ENCODE data around the gene ACOXL. TPM values are rescaled to one million over a fixed set of nuclear protein-coding genes. Genes with fewer than 3 reads are reported as not detected.

Gene ACOXL
- total and polyA plus RNA-seq, 9 donors = 0.08 to 0.56 (median 0.19) TPM

GRCh38 chr2:110863726-110864125, 131.4 kb downstream of the ACOXL start:
- Histone ChIP-seq H3K4me1 (ENCODE audit: control insufficient read depth, insufficient read depth, low read length) (peaks cover 12% of the 10 kb centered on the region), H3K36me3 (ENCODE audit: control insufficient read depth, insufficient read depth, low read length) (no peaks in the 10 kb centered on the region), H3K4me3 (ENCODE audit: low read length) (no peak overlapping the region), H3K27ac (ENCODE audit: low read length) (no peak overlapping the region), H3K27me3 (ENCODE audit: control insufficient read depth, insufficient read depth, low read length) (peaks cover 13% of the 10 kb centered on the region), H3K9me3 (replicated peaks; ENCODE audit: control insufficient read depth, low read depth, low read length) (no peaks in the 10 kb centered on the region)
- no CpG with 5 or more reads among the region's 2 CpGs for WGBS (ENCODE audit: insufficient coverage)
- no peak for DNase-seq

DNA sequence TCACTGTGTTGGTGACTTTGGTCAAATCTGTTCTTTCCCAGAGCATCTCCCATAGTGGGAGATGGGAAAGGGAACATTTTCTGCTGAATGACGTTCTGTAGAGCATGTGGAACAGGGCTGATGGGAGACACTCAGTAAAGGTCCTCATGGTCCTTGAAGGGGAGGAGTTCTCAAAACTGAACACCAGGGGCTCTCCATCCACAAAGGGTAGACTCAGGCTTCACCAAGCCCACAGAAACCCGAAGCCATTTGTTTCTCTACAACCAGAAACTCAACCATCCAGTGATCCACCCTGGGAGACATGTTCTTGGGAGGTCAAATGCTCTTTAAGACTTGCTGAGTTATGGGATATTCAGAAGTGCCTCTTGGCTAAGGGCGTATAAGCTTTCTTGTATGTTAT, 131.8 kb downstream of the ACOXL start:
- no CpG with 5 or more reads among the region's 3 CpGs for WGBS (ENCODE audit: insufficient coverage)
- no peaks in the 10 kb centered on the region for H3K9me3 ChIP-seq (replicated peaks; ENCODE audit: control insufficient read depth, low read depth, low read length)

DNA sequence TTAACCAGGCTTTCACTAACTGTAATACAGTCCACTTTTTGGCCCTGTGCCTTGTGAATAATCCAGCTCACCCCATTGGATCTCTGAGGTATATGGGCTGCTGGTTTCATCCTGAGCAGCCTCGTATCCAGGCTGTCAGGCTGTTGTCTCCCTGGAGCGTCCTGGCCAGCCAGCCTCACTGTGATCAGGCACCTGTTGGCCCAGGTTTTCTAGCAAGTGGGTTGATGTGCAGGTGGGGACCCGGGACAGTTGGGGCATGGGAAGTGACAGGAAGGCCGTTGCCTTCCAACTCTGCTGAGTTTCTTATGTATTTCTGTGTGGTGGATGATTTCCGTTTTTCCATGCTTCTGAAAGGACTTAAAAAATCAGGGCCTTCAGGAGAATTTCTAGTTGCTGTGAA, 132.4 kb downstream of the ACOXL start:
- Histone ChIP-seq H3K27me3 (ENCODE audit: control insufficient read depth, insufficient read depth, low read length) (peaks cover 6% of the 10 kb centered on the region), H3K27ac (ENCODE audit: low read length) (no peak overlapping the region), H3K4me1 (ENCODE audit: control insufficient read depth, insufficient read depth, low read length) (peaks cover 10% of the 10 kb centered on the region), H3K4me3 (ENCODE audit: low read length) (no peak overlapping the region), H3K9me3 (replicated peaks; ENCODE audit: control insufficient read depth, low read depth, low read length) (no peaks in the 10 kb centered on the region), H3K36me3 (ENCODE audit: control insufficient read depth, insufficient read depth, low read length) (no peaks in the 10 kb centered on the region)
- DNase-seq = no peak
- WGBS (ENCODE audit: insufficient coverage) = 74% methylated on average over 5 of the region's 5 CpGs

More for the DNA sequence above, 131.8 kb downstream of the ACOXL start:
- Histone ChIP-seq H3K36me3 (ENCODE audit: control insufficient read depth, insufficient read depth, low read length) (no peaks in the 10 kb centered on the region), H3K4me1 (ENCODE audit: control insufficient read depth, insufficient read depth, low read length) (peaks cover 10% of the 10 kb centered on the region), H3K4me3 (ENCODE audit: low read length) (no peak overlapping the region), H3K27ac (ENCODE audit: low read length) (no peak overlapping the region), H3K27me3 (ENCODE audit: control insufficient read depth, insufficient read depth, low read length) (peaks cover 12% of the 10 kb centered on the region)
- no peak for DNase-seq

GRCh38 chr2:110865188-110865587, 132.8 kb downstream of the ACOXL start:
- peaks cover 9% of the 10 kb centered on the region for H3K4me1 ChIP-seq (ENCODE audit: control insufficient read depth, insufficient read depth, low read length)
- no peaks in the 10 kb centered on the region for H3K36me3 ChIP-seq (ENCODE audit: control insufficient read depth, insufficient read depth, low read length)
- H3K27ac ChIP-seq (ENCODE audit: low read length) = no peak overlapping the region
- no peak for DNase-seq
- H3K27me3 ChIP-seq (ENCODE audit: control insufficient read depth, insufficient read depth, low read length) = peaks cover 6% of the 10 kb centered on the region
- H3K4me3 ChIP-seq (ENCODE audit: low read length) = no peak overlapping the region
- WGBS (ENCODE audit: insufficient coverage) = 85% methylated on average over 3 of the region's 5 CpGs
- H3K9me3 ChIP-seq (replicated peaks; ENCODE audit: control insufficient read depth, low read depth, low read length) = no peaks in the 10 kb centered on the region

GRCh38 chr2:110866045-110866444, 133.7 kb downstream of the ACOXL start:
- no peaks in the 10 kb centered on the region for H3K36me3 ChIP-seq (ENCODE audit: control insufficient read depth, insufficient read depth, low read length)
- H3K9me3 ChIP-seq (replicated peaks; ENCODE audit: control insufficient read depth, low read depth, low read length) = no peaks in the 10 kb centered on the region
- DNase-seq = no peak
- H3K4me3 ChIP-seq (ENCODE audit: low read length) = no peak overlapping the region
- H3K27me3 ChIP-seq (ENCODE audit: control insufficient read depth, insufficient read depth, low read length) = peaks cover 3% of the 10 kb centered on the region
- 42% methylated on average over 7 of the region's 7 CpGs for WGBS (ENCODE audit: insufficient coverage)
- H3K27ac ChIP-seq (ENCODE audit: low read length) = no peak overlapping the region
- peaks cover 7% of the 10 kb centered on the region for H3K4me1 ChIP-seq (ENCODE audit: control insufficient read depth, insufficient read depth, low read length)

DNA sequence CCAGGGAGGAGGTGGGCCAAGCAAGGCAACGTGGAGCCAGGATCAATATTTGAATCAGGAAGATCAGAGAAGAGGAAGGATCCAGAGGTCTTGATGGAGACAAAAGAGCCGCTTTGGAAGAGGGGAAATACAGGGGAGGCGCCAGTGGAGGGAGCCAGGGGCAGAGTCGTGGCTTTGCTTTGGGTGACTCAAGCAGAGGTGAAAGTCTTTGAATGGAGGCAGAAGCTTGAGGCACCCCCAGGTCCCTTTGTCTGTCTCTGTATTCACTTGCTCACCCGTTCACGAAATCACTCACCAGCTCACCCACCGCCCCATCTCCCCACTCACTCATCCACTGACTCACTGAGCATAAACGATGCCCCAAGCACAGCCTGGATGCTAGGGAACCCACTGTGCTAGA, 134.1 kb downstream of the ACOXL start:
- Histone ChIP-seq H3K36me3 (ENCODE audit: control insufficient read depth, insufficient read depth, low read length) (no peaks in the 10 kb centered on the region), H3K27me3 (ENCODE audit: control insufficient read depth, insufficient read depth, low read length) (peaks cover 4% of the 10 kb centered on the region), H3K9me3 (replicated peaks; ENCODE audit: control insufficient read depth, low read depth, low read length) (no peaks in the 10 kb centered on the region), H3K4me3 (ENCODE audit: low read length) (no peak overlapping the region), H3K27ac (ENCODE audit: low read length) (no peak overlapping the region), H3K4me1 (ENCODE audit: control insufficient read depth, insufficient read depth, low read length) (peaks cover 7% of the 10 kb centered on the region)
- WGBS (ENCODE audit: insufficient coverage) = 71% methylated on average over 3 of the region's 8 CpGs
- DNase-seq = no peak

GRCh38 chr2:110867078-110867477, 134.7 kb downstream of the ACOXL start:
- DNase-seq = no peak
- H3K36me3 ChIP-seq (ENCODE audit: control insufficient read depth, insufficient read depth, low read length) = no peaks in the 10 kb centered on the region
- no peak overlapping the region for H3K27ac ChIP-seq (ENCODE audit: low read length)
- no peak overlapping the region for H3K4me3 ChIP-seq (ENCODE audit: low read length)
- H3K4me1 ChIP-seq (ENCODE audit: control insufficient read depth, insufficient read depth, low read length) = peaks cover 7% of the 10 kb centered on the region
- peaks cover 4% of the 10 kb centered on the region for H3K27me3 ChIP-seq (ENCODE audit: control insufficient read depth, insufficient read depth, low read length)
- no peaks in the 10 kb centered on the region for H3K9me3 ChIP-seq (replicated peaks; ENCODE audit: control insufficient read depth, low read depth, low read length)
- 100% methylated on average over 2 of the region's 2 CpGs for WGBS (ENCODE audit: insufficient coverage)

GRCh38 chr2:110868971-110869370, 136.6 kb downstream of the ACOXL start:
- WGBS (ENCODE audit: insufficient coverage) = 64% methylated on average over 2 of the region's 5 CpGs
- Histone ChIP-seq H3K4me3 (ENCODE audit: low read length) (no peak overlapping the region), H3K27ac (ENCODE audit: low read length) (no peak overlapping the region), H3K9me3 (replicated peaks; ENCODE audit: control insufficient read depth, low read depth, low read length) (no peaks in the 10 kb centered on the region), H3K36me3 (ENCODE audit: control insufficient read depth, insufficient read depth, low read length) (no peaks in the 10 kb centered on the region), H3K4me1 (ENCODE audit: control insufficient read depth, insufficient read depth, low read length) (peaks cover 7% of the 10 kb centered on the region), H3K27me3 (ENCODE audit: control insufficient read depth, insufficient read depth, low read length) (peaks cover 2% of the 10 kb centered on the region)
- DNase-seq = no peak

DNA sequence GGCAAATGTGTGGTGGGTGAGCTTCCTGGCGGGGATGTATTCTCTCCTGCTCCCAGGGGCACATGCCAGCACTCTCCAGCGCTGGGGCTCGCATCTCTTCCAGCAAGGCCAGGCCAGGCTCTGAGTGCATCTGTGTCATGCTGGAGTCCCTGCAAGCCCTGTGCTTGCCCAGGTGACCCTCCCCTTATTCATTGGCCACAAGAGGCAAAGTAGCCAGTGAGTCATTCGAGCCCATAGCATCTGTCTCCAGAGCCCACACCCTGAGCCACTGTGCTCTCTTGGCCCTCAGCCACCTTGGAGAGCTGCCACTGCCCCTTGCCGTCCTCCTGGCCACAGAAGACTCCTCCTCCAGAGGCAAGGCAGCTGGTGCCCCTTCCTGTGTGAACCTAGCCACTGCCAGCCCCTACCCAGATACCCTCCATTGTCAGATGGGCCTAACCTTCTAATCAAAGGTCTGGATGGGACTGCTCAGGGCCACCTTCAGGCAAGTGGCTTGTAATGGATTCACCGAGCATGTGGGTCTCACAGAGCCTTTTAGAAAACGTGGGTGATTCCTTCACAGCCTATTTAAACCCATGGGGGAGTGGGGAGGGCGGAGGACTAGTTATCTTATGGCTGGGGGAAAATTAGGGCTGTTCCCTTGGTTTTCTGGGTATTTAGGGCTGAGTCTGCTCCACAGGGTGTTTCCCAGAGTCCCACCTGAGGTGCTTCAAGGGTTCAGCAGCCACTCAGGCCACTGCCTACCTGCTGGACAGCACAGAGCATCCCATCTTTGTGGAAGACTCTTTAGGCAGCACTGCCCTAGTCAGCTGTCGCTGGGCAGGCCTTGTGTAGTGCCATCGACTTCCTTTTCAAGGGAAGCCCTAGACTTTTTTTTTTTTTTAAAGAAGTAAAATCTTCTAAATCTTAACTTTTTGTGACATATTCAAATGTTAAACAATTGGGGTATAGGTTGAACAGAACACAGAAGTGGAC, 137.4 kb downstream of the ACOXL start:
- Histone ChIP-seq H3K36me3 (ENCODE audit: control insufficient read depth, insufficient read depth, low read length) (no peaks in the 10 kb centered on the region), H3K27me3 (ENCODE audit: control insufficient read depth, insufficient read depth, low read length) (peaks cover 2% of the 10 kb centered on the region), H3K4me1 (ENCODE audit: control insufficient read depth, insufficient read depth, low read length) (peaks cover 7% of the 10 kb centered on the region), H3K27ac (ENCODE audit: low read length) (no peak overlapping the region), H3K4me3 (ENCODE audit: low read length) (no peak overlapping the region), H3K9me3 (replicated peaks; ENCODE audit: control insufficient read depth, low read depth, low read length) (no peaks in the 10 kb centered on the region)
- 69% methylated on average over 6 of the region's 10 CpGs for WGBS (ENCODE audit: insufficient coverage)
- DNase-seq = peak; percentile 49

- H3K36me3 ChIP-seq (ENCODE audit: control insufficient read depth, insufficient read depth, low read length) = no peaks in the 10 kb centered on the region
- DNase-seq = no peak
- no peak overlapping the region for H3K4me3 ChIP-seq (ENCODE audit: low read length)
- peaks cover 2% of the 10 kb centered on the region for H3K27me3 ChIP-seq (ENCODE audit: control insufficient read depth, insufficient read depth, low read length)
- H3K9me3 ChIP-seq (replicated peaks; ENCODE audit: control insufficient read depth, low read depth, low read length) = no peaks in the 10 kb centered on the region
- WGBS (ENCODE audit: insufficient coverage) = no CpG with 5 or more reads among the region's 2 CpGs
- H3K4me1 ChIP-seq (ENCODE audit: control insufficient read depth, insufficient read depth, low read length) = peaks cover 7% of the 10 kb centered on the region
- no peak overlapping the region for H3K27ac ChIP-seq (ENCODE audit: low read length)
These were observed 138.2 kb downstream of the ACOXL start for GRCh38 chr2:110870545-110870944.

Data from muscle of leg (tissue), 11 donors.